ENCODE data around the gene GABBR1.

- TF ChIP-seq ZNF274 (IDR thresholded peaks at IDR 0.05; ENCODE audit: low read depth, low read length), result no peak
- no peak for TF ChIP-seq YY1 (IDR thresholded peaks at IDR 0.05; ENCODE audit: insufficient read depth, insufficient read length)
Measured at GRCh38 chr6:29667158-29667557, 34.2 kb upstream of the GABBR1 start.
